NCI-H2196 (cell line): ENCODE results near the gene MSX1.

Experiments
- DNase-seq: peaks from one replicate; lab custom pipeline; 2025; ENCODE audit not compliant: unreplicated experiment; lab: John Stamatoyannopoulos, UW

Gene MSX1

GRCh38 chr4:4840351-4840750, 19.1 kb upstream of the MSX1 start:
- DNase-seq = no peak

DNA sequence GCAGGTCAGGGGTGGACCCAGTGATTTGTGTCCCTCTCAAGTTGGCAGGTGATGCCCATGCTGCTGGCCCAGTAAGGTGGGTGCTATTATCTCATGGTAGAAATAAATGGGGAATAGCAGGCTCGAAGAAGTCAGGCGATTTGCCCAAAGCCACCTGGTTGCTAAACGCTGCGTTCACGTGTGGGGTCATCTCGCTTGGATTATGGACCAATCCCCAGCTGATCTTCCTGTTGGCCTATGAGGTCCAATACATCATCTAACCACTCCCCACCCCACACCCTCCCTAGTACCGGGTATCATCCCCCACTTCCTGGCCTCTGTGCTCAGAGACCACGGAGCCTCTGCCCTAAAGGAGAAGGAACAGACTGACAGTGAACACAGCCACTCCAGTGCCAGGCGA, 18.3 kb upstream of the MSX1 start:
- DNase-seq = no peak

DNA sequence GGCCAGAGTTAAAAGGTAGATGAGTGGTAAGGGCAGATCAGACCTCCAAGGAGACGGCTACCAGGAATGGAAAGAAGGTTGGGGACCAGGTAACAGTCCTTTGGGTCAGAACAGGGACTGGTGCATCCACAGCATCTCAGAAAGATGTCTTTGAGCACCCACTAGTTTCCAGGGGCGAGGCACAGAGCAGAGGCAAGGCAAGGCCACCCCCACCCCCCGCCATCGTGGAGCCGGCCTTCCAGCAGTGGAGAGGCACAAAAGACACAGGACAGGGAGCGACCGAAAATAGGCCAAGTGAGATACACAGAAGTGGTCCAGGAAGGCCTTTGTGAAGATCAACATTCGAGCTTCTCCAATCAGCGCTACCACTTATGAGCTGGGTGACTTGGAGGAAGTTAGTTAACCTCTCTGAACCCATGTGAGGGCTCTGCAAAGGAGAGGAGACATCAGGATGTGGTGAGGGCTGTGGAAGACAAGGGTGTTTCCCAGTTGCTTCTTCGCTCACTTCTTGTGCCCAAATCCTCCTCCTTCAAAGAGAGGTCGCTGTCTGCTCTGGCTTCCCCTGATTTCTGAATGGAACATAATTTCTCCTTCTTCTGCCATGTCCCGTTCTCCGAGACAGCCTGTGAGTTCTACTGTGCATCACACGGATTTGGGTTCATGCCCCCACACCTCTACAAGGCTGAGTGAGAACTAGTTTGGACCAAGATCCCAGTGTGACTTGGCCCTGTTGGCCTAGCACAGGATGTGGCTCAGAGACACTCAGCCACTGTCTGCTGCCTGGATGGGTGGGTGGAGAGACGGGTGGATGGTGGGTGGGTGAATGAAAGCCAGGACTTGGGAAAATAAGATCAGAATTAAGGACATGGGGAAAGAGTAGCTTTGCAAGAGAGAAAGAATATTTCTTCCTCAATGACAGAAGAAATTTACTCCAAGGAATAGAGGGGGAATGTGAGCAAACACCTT, 16.7 kb upstream of the MSX1 start:
- DNase-seq = no peak

- DNase-seq = no peak
These were observed 15.7 kb upstream of the MSX1 start for GRCh38 chr4:4843635-4844291.

- no peak for DNase-seq
These were observed 14.4 kb upstream of the MSX1 start for GRCh38 chr4:4845027-4845426.

GRCh38 chr4:4847011-4847410, 12.5 kb upstream of the MSX1 start:
- DNase-seq = no peak

DNA sequence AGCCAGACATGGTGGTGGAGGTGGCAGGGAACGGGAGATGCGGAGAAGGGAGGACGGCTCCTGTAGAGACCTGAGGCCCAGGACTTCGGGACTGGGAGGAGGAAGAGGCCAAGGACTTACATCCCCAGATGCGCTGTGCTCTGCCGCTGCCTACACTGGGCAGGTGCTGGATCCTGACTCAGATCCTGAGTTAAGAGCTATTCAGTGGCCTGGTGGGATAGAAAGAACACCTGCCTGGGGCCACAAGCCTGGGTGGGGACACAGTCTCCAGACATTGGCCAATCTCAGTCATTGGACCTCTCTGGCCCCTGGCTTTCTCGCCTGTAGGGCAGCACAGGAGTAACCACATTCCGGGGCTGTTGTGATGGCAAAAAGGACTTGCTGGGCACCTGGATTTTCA, 10.9 kb upstream of the MSX1 start:
- DNase-seq = no peak

GRCh38 chr4:4849106-4849505, 10.4 kb upstream of the MSX1 start:
- no peak for DNase-seq

DNA sequence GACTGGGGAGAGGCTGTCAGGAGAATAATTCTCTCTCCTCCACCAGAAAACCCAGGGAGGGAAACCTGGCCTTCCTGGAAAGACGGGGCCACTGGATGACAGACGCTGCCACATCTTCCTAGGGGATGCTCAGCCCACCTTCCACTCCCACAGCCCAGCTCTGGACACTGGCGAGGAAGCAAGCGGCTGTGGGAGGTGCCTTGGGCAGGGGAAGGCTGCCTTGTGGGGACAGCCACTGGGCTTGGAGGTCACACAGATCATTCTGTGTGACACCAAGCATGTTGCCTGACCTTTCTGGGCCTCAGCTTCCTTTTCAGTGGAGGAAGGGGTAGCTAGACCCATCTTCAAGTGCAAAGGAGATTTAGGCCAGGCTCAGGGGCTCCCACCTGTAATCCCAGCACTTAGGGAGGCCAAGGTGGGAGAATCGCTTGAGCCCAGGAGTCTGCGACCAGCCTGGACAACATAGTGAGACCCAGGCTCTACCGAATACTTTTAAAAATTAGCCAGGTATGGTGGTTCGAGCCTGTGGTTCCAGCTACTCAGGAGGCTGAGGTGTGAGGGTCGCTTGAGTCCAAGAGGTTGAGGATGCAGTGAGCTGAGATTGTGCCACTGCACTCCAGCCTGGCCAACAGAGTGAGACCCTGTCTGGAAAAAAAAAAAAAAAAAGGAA, 9.8 kb upstream of the MSX1 start:
- DNase-seq = no peak

DNA sequence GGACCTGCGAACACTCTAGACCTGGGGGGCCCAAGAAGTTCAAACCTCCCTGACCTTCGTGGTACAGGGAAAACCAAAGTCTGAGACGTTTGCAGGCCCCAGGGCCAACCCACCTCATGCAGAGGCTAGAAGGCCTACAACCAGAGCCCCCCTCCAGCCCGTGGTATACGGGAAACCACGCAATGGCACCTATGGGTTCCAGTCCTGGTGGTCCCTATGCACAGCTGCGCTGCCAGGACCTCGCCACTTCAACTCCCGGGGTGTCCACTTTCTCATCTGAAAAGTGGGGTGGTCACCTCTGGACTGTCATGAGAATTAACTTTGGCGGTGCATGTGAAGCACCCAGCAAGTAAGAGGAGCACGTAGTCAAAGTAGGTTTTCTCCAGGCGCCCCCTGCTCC, 8.4 kb upstream of the MSX1 start:
- no peak for DNase-seq

- DNase-seq = no peak
These were observed 7.6 kb upstream of the MSX1 start for GRCh38 chr4:4851906-4852305.

DNA sequence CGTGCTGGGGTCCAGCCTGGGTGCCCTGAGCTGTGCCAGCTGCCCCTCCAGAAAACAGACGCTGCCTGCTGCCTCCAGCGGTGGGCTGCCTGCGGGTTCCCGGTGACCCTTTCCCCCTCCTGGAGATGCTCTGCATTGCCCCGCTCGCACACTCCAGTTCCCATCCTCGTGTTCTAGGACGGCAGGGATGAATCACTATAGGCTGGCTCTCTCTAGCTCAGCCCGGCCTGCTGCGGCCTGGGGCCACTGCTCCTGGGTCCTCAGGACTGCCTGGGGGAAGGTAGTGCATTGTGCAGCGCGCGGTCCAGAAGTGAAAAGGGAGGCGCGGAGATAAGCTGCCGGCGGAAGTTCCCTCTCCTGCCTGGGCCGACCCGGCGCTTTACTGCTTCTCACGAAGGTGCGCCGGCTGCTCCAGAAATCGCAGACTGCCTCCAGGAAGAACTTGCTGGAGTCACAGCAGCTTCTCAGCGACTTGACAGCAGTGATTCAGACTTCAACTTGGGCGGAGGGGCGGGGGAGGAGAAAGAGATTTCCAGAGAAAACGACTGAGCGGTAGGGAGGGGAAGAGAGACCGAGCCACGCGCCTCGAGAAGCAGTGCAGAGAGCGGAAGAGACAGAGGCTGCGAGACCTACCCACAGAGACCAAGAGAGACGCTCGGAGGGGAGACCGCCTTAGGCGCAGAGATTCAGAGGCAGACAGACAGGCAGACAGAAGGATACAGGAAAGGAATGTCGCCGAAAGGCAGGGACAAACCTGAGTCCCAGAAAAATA, 6.7 kb upstream of the MSX1 start:
- DNase-seq = no peak

GRCh38 chr4:4853371-4853823, 6.1 kb upstream of the MSX1 start:
- DNase-seq = no peak

- DNase-seq = no peak
These were observed 5.4 kb upstream of the MSX1 start for GRCh38 chr4:4853921-4854648.

DNA sequence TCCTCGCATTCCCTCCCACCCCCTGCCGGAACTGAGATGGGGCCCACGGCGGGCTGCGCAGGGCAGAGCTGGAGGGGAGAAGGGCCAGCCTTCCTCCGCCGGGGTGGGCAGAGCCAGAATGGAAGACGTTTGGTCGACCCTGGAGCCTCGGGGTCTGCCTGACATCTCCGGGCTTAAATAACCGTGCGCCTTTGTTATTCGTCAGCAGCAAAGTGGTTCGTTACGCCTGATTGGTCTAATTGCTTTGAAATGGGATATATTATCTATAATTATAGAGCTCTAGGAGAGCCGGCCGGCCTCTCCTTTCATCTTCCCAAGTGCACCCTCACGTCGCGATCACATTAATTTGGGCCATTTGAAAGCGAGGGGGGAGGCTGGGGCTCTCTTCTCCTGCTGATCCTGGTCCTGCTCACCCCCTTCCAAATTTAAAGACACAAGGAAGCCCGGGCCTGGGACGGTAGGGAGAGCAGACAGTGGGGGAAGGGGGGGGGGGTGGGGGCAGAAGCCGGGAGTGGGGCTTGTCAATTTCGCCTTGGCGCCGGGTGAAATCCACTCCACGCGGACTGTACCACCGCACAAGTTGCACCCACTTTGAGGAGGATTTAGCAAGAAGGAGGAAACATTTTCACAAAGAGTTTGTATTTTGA, 4.7 kb upstream of the MSX1 start:
- DNase-seq = no peak

DNA sequence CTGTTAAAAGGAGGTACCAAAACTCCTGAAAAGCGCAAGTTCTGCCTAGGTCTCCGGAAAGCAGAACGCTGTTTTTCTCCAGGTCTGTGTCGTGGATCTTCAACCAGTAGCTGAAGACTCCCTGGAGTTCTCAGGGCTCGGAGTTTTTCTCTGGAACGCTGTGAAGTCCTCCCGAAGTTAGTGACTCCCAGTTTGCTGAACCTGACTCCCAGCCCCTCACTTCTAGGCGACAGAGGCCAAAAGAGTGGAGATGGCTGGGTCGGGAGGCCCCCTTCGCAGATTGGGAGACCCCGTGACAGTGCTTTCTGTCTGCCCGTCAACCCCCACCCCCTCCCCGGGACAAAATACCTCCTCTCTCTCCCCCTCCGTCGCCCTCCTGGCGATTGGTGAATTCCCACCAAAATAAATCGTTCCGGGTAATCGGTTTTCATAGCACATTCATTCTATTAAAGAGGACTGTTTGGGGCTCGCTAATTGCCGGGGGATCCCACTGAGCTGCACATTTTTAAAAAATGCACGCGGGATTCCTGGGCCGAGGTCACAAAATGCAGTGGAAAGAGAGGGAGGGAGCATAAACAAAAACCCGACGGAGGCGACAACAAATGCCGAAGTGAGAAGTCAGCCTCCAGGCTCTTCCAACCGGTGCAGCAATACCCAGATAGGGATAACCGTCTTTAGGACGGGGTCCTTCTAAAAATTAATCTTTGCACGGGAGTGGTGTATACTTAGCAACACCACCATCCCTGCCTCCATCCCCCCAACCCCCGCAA, 4.0 kb upstream of the MSX1 start:
- DNase-seq = no peak

- DNase-seq = no peak
These were observed 3.1 kb upstream of the MSX1 start for GRCh38 chr4:4856071-4857000.
